DMS79 (cell line): ENCODE results near the gene SRD5A1.
A peak's percentile ranks its signal among the peaks of the same experiment; 100 is the strongest.

Experiments used
- DNase-seq: peaks from one replicate; lab custom pipeline; 2025; lab: John Stamatoyannopoulos, UW

SRD5A1 gene

GRCh38 chr5:6604946-6605345, 28.3 kb upstream of the SRD5A1 start:
- no peak for DNase-seq

GRCh38 chr5:6606884-6607558, 26.2 kb upstream of the SRD5A1 start:
- DNase-seq, result no peak

GRCh38 chr5:6607559-6607936, 25.7 kb upstream of the SRD5A1 start:
- DNase-seq, result no peak

GRCh38 chr5:6608016-6608415, 25.2 kb upstream of the SRD5A1 start:
- DNase-seq, result no peak

GRCh38 chr5:6611334-6612256, 21.6 kb upstream of the SRD5A1 start:
- DNase-seq, result peak; percentile 85

- no peak for DNase-seq
Measured at GRCh38 chr5:6615034-6615815, 18.0 kb upstream of the SRD5A1 start.

GRCh38 chr5:6616632-6617031, 16.6 kb upstream of the SRD5A1 start:
- DNase-seq, result no peak

GRCh38 chr5:6623228-6623627, 10.0 kb upstream of the SRD5A1 start:
- DNase-seq, result no peak

- DNase-seq, result no peak
Measured at GRCh38 chr5:6623941-6624340, 9.3 kb upstream of the SRD5A1 start.

GRCh38 chr5:6626508-6626907, 6.7 kb upstream of the SRD5A1 start:
- DNase-seq, result no peak

- DNase-seq, result no peak
Measured at GRCh38 chr5:6631441-6631840, 1.8 kb upstream of the SRD5A1 start.

GRCh38 chr5:6632324-6632887, 834 bp upstream of the SRD5A1 start:
- no peak for DNase-seq

GRCh38 chr5:6633469-6634245, 417 bp downstream of the SRD5A1 start:
- DNase-seq, result no peak

- no peak for DNase-seq
Measured at GRCh38 chr5:6634306-6634705, 1.1 kb downstream of the SRD5A1 start.

- DNase-seq, result no peak
Measured at GRCh38 chr5:6634788-6635430, 1.7 kb downstream of the SRD5A1 start.

GRCh38 chr5:6636293-6636692, 3.1 kb downstream of the SRD5A1 start:
- no peak for DNase-seq

- no peak for DNase-seq
Measured at GRCh38 chr5:6637022-6637421, 3.8 kb downstream of the SRD5A1 start.

- no peak for DNase-seq
Measured at GRCh38 chr5:6637590-6637989, 4.3 kb downstream of the SRD5A1 start.

GRCh38 chr5:6638236-6638635, 5.0 kb downstream of the SRD5A1 start:
- DNase-seq, result no peak

GRCh38 chr5:6642655-6643054, 9.4 kb downstream of the SRD5A1 start:
- no peak for DNase-seq

- no peak for DNase-seq
Measured at GRCh38 chr5:6644794-6645241, 11.6 kb downstream of the SRD5A1 start.
